HG03354 (cell line): ENCODE data around the gene CMBL.
"Not testable (repeated sequence)": the region's sequence is repeated elsewhere in the genome, so short reads cannot be mapped to it uniquely, and the experiment has no call there.

ENCODE experiments used
- ATAC-seq: cut with Tn5 transposase; IDR thresholded peaks from one replicate; pipeline ENCODE4 v1.9.1; 2021; ENCODE audit warnings: mild to moderate bottlenecking; ENCODE audit not compliant: unreplicated experiment, poor library complexity, severe bottlenecking

Gene CMBL

DNA sequence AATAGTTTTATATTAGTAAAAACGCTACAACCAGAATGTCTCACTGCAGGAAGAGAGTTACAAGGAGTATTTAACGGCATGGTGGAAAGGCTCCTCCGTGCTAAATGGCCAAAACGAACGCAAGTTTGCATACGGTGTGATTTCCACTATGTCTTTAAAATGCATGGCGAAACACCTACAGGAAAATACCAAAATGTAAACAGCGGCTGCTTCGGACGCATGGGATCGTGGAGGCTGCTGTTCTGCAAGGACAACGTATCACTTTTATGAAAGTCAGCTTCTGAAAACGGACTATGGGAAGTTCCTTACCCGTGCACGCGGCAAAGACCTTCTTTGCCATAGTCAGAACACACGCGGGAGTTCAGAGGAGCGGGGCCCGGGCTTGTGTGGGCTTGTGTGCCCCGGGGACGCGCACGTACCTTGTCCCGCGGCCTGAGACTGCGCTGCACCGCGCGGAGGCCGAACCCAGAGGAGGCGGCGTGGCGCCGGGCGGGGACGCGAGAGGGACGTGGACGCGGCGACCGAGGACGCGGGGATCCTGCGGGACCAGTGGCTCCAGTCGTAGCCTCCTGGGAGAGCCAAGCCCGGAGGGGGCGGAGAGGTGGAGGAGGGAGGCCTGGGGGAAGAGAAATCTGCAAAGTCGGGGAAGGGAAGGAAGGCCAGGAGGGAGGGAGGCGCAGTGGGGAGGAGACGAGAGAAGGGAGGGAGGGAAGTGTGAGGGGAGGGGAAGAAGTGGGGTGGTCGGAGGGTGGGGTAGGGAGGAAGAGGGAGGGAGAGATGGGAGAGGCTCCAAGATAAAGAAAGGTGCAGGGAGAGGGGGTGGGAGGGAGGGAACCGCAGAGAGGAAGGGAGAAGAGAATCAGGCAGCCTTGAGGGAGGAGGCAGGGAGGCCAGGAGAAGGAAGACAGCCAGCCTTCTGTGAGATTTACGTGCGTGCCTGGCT lies at the start of gene CMBL:
CMBL (minus strand) TSS at position 697 of the 943 bp plus-strand sequence. CDS start 17,140 bp downstream, outside the sequence.
- ATAC-seq, result peak; percentile 85

DNA sequence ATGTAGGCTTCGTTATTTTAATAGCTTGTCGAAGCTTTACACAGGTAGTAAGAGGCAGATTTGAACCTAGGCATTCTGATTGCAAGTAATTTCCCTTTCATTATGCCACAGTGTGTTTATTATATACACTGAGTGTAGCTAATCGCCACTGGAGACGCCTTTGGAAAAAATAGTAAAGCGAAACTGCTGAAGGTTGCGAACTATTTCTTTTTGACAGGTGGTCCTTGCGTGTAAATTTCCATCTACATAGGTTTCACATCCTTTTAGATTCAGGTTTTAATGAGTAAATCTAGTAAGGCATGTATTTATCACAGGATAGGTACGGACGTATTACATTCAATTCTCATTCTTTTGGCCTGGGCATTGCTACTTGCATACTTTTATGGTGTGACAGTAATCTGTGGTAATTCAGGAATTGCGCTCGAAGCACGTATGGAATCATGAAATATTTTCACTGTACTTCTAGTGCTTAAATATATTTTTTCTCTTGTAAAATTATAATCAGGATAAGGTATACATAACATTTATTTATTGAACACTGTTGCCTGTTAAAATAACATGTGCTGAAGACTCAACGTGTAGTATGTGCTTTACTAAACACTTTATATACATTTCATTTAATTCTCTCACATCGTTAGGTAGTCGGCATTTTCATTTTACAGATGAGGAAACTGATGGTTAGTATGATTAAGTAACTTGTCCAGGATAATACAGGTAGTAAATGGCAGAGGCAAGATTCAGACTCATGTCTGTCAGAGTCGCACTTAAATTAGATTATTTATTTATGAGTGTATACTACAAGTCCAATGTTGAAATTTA lies 47.6 kb upstream of the CMBL start:
- peak; percentile 30 for ATAC-seq

DNA sequence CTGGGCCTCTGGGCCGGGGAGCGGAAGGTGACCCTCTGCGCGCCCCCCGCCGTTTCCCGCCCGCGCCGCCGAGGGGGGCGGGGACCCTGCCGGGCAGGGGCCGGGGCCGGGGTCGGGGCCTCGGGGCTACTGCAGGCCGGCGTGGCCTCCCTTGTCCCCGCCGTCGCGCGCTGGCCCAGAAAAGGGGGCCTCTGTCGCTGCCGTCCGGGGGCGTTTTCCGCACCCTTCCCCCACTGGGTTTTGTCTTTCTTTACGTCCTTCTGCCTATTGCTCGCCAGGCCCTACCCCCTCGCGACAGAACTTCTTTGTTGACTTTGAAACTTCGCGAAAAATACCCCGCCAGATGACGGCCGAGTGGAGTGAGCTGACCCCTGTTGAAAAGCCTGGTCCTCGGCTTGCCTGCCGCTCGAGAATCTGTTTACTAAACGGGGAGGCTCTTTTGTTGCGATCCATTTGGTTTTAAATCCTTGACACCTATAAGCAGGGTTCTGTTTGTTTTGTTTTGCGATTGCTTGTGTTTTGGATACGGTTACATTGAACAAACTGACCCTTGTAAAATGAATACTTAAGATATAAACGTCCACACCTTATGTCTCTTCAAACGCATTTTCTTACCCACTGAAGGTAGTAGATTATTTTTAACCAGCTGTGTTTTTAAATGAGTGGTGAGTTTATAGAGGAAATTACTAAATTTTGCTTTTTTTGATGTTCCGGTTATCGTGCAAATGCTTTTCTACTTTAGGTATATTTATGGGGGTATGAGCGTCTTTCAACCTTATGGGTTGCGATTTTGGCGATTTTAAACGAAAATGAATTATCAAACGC lies 46.6 kb upstream of the CMBL start:
- peak; percentile 32 for ATAC-seq

DNA sequence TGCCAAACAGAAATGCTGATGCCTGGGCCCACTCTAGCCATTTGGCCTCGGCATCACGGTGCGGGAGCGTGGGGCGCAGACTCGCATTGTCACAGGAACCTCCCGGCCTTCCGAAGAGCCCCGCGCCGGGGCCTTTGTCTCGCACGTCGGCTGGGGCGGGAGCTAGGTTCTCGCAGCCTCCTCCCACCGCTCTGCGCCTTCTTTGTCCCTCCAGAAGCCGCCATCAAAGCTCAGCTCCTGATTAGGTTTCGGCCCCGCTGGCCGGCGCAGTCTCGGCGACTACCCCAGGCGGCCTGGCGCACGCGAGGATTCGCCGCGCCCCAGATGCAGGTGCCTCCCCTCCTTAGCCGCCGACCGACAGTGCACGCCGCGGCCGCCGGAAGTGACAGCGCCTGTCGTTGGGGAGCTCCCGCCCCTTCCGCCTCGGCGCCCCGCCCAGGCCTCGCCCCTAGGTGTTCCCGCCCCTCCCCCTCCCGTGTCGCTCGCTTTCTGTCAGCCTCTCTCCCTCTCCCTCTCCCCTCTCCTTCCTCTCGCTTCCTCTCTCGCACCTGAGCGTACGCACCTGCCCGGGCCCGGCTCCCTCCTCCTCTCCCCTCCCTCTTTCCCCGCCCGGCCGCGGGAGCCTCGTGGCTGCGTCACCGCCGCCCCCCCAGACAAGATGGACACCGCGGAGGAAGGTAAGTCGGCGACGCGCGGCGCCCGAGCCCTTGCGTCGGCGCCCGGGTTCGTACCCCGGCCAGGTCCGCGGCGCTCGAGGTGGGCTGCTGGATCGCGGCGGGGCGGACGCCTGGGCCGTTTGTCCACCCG lies 45.7 kb upstream of the CMBL start, which contains the start of gene MARCHF6:
MARCHF6 (plus strand) TSS at position 455 of the 807 bp plus-strand sequence; CDS start at position 659, 204 bp downstream.
- ATAC-seq, result peak; percentile 85

DNA sequence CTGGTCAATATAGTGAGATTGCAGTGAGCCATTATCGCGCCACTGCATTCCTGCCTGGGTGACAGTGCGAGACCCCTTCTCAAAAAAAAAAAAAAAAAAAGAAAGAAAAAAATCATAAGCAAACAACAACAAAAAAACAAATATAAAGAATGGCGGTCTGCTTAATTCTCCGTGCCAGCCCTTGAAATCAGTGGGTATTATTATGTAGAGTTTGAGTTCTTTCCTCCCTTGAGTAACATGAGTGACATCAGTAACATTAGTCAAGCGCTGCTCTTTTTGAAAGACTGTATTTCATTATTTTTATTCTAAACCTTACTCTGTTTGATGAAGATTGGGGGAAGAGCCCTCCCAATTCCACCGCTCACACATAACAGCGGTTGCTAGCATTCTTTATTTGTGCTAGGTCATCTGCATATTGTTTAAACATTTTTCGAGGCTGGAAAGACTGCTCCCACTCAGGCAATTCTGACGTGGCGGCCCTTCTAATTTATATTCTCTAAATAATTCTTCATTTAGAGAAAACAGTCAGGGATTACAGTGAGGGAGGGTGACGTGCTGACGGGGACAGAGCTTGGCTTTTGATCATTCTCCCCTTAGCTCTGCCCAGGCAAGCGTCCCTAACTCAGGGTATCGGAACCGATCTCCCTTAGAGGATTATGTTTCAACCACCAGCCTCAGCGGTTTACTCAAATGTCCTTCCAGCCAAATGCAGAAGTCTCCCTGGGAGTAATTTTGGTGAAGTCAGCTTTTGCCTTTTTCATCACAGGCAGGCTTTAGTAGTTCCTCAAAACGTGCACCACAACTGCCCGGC lies 44.9 kb upstream of the CMBL start:
- no peak for ATAC-seq

DNA sequence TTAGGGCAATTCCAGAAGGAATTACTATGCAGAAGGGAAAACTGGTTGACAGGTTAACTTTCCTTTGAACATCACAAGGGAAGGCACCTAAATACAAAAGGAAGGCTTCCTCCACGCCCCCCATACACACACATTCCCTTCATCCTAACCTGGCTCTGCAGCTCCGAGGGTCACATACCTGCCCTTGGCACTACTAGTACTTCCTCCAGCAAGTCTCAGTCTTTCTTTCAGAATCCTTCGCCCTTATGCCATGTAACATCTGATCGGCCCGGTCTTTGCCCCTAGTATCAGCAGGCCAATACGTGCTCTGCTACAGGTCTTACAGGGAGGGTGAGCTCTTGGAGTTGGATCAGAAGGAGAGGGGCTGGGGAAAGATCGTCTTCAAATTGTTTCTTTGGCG lies 44.2 kb upstream of the CMBL start:
- no peak for ATAC-seq

DNA sequence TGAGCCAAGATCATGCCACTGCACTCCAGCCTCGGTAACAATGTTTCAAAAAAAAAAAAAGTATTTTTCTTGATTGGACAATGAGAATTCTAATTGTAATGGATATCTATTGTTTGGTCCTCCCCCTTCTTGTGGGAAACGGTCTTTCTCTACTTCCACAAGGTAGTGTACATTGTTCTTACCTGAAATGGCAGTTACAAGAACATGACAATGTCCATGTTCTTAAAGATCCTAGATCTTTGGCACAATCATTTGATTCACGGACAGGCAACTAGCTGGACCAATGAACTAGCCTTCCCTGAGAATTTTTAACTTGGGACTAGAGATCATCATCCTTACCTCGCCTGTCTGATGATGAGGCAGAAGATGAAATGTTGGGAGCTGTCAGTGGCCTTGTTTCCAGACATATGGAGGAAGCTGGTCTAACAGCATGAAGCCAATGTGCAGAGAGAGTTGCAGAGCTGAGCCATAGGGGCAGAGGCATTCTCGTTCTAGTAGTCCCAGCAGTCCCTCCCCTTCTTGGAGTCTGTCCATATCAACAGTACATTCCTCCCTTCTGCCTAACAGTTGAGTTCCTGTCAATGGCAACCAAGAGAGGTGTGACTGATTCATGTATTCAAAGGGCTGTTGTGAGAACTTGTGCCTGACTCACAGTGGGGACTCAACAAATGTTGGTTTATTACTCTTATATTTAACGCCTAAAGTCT lies 43.6 kb upstream of the CMBL start:
- ATAC-seq, result no peak

DNA sequence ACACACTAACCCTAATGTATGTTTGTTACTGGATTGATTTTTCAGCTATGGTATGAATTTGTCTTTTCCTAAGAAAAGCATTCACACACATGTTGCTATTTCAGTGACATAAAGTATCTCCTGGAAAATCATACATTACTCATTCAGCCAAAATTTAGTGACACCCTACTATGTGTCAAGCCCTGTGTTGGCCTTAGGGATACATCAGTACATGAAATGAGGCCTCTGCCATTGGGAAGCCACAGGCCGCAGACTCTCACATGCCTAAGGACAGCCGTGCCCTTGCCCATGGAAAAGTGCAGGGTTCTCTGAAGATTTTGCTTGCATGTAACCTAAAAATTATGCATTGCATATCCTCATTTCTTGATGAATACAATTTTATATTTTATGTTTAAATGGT lies 40.6 kb upstream of the CMBL start:
- no peak for ATAC-seq

DNA sequence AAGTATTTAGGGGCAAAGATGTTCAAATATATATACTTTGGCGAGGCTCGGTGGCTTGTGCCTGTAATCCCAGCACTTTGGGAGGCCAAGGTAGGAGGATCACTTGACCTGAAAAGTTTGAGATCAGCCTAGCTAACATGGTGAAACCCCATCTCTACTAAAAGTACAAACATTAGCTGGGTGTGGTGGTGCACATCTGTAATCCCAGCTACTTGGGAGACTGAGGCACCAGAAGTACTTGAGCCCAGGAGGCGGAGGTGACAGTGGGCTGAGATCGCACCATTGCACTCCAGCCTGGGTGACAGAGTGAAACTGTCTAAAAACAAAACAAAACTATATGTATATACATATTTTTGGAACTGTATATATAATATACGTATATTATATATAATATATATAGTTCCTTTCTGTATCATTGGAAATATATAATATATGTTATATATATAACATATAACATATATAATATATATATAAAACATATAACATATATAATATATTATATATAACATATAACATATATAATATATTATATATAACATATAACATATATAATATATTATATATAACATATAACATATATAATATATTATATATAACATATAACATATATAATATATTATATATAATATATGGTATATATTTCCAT lies 36.9 kb upstream of the CMBL start:
- not testable (repeated sequence) for ATAC-seq

DNA sequence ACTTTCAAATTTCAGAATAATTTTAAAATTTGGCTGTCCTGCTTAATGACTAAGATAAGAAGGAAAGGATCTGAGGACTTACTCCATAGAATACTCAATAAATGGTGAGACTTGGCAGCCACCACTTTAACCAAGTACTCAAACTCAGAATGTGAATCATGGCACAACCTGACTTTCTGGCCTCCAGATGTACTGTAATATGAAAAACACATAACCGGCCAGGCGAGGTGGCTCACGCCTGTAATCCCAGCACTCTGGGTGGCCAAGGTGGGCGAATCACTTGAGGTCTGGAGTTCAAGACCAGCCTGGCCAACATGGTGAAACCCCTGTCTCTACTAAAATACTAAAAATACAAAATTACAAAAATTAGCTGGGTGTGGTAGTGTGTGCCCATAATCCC lies 35.8 kb upstream of the CMBL start:
- ATAC-seq, result no peak

DNA sequence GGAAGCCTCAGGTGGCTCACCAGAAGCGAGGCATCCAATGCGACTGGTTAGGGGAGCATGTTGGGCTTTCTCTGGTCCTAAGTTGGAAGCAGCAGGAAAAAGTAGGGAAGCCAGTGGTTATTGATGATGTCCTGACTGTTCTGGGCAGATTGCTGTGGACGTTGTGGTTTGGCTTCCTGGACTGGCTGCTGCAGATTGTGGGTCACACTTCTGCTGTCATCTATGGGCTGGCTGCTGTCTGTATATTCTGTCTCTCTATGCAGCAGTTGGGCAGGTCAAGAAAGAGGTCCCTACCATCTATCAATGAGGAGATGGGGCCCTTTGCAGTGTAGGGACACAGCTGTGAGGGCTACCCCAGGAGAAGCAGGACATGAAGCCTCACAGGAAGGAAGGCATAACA lies 32.3 kb upstream of the CMBL start:
- ATAC-seq, result no peak

DNA sequence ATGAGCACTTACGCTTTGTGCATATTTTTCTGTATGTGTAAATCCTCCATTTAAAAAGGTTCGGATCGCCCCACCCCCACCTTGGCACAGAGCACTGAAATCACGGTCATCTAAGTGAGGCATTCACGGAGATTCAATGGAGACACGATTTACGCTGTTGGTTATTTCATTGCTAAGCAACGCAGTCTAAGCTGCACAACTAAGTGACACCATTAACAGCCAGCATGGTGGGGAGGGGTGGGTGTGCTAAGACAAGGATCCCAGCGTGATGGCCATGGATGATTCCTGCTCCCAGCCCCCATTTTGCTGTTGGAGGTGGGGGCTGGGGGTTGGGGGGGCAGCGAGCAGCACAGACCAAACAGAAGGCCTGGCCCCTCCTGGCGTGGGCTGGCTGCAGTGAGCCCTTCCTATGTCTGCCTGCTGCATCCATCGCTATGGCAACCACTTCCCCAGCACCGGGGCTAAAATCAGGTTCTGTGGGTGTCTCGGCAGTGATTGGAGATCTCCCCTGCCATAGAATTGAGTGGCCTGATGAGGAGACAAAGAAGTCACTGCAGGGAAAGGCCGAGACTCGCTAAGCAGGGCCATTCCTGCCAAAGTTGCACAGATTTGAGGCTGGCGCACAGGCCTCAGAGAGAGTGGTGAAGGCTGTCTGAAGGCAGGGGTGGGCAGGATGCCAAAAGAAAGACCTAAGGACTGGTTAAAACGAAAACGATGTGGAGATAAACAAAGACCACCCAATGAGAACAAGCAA lies 31.5 kb upstream of the CMBL start:
- no peak for ATAC-seq

DNA sequence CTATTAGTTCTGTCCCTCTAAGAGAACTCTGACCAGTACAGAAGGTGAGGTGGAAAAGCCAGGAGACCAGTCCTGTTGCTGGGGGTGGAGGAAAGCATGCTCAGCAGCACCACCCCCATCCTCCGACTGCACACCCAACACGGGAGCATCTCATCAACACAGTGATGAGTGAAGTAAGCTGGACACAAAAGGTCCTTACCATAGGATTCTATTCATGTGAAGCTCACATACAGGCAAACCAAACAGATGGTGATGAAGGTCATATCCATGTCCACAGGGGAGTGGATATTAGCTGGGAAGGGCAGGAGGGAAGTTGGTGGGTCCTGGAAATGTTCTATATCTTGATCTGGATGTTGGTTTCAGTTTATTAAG lies 31.0 kb upstream of the CMBL start:
- ATAC-seq, result no peak

DNA sequence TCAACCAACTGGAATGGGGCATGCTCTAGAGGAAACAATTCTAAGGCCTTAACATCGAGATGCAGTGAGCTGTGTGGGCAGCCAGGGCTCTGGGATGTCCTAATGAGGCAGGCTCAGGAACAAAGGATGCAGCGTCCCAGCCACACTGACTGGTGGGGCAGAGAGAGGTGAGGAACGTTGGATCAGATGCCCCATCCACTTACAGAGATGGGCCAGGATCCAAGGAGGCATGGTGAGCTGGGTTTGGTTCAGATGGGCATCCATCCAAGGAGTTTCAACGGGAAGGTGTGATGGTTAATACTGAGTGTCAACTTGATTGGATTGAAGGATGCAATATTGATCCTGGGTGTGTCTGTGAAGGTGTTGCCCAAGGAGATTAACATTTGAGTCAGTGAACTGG lies 30.3 kb upstream of the CMBL start:
- no peak for ATAC-seq

DNA sequence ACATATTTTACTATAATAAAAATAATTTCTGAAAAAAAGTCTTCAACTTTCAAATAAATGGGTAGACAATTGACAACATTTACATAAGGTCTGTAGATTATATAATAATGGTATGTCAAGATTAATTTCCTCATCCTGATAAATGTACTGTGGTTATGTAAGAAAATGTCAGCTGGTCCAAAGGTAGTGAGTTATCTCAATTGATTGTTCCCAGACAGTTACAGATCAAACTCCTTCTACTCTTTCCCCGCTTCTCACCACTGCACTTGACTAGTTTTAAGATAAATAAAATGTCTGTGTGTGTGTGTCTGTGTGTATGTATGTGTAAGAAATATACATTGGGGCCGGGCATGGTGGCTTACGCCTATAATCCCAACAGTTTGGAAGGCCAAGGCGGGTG lies 29.4 kb upstream of the CMBL start:
- no peak for ATAC-seq

DNA sequence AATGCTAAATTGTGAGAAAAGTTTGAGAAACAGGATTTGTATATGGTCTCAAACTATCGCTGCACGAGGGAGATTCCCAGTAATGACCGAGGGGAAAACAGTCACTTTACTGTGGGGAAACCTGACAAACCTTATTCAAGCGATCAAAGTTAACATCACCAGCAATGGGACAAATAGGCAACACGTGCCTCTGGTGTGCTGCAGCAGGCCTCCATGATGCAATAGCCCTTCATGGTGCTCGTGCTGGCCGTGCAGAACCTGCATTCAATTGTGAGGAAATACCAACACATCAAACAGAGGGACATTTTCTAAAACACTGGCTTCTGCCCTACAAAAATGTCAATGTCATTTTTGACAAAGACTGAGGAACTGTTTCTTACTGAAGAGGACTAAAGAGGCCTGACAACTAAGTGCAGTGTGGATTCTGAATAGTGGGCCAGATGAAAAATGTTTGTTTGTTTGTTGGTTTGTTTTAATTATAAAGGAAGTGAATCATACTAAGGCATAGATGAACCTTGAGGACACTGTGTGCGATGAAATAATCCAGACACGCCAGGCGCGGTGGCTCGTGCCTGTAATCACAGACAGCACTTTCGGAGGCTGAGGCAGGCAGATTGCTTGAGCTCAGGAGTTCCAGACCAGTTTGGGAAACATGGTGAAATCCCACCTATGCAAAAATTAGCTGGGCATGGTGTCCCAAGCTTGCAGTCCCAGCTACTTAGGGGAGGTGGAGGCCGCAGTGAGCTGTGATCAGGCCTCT lies 28.2 kb upstream of the CMBL start:
- ATAC-seq, result no peak
